ENCODE results near the gene ERVH48-1.

ERVH48-1 gene

GRCh38 chr21:42965211-42965560 is 39.8 kb upstream of the ERVH48-1 start:
- no peak for TF ChIP-seq EZH2 (optimal IDR thresholded peaks at IDR 0.05; ENCODE audit: low read depth, low read length)
- TF ChIP-seq, protein P1, sequence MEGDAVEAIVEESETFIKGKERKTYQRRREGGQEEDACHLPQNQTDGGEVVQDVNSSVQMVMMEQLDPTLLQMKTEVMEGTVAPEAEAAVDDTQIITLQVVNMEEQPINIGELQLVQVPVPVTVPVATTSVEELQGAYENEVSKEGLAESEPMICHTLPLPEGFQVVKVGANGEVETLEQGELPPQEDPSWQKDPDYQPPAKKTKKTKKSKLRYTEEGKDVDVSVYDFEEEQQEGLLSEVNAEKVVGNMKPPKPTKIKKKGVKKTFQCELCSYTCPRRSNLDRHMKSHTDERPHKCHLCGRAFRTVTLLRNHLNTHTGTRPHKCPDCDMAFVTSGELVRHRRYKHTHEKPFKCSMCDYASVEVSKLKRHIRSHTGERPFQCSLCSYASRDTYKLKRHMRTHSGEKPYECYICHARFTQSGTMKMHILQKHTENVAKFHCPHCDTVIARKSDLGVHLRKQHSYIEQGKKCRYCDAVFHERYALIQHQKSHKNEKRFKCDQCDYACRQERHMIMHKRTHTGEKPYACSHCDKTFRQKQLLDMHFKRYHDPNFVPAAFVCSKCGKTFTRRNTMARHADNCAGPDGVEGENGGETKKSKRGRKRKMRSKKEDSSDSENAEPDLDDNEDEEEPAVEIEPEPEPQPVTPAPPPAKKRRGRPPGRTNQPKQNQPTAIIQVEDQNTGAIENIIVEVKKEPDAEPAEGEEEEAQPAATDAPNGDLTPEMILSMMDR (IDR thresholded peaks at IDR 0.05; ENCODE audit: low read length), result no peak
- Histone ChIP-seq H4K20me1 (ENCODE audit: insufficient read depth, low read length) (no peaks in the 10 kb centered on the region), H3F3A (ENCODE audit: insufficient read depth, low read length) (no peaks in the 10 kb centered on the region), H3K9ac (ENCODE audit: low read length) (no peak overlapping the region), H2AFZ (ENCODE audit: low read length) (no peak overlapping the region), H3K4me1 (ENCODE audit: low read length) (no peaks in the 10 kb centered on the region), H3K79me2 (ENCODE audit: low read length) (no peaks in the 10 kb centered on the region), H3K27ac (ENCODE audit: low read length) (no peak overlapping the region), H3K36me3 (replicated peaks; ENCODE audit: insufficient read depth, low read length) (no peaks in the 10 kb centered on the region), H3K9me2 (replicated peaks; ENCODE audit: insufficient read depth, low read length) (no peaks in the 10 kb centered on the region), H3K4me3 (ENCODE audit: low read length) (no peak overlapping the region), H3K27me3 (replicated peaks; ENCODE audit: insufficient read depth, low read length) (no peaks in the 10 kb centered on the region), H3K9me3 (replicated peaks; ENCODE audit: insufficient read depth, low read length) (no peaks in the 10 kb centered on the region), H3K4me2 (ENCODE audit: low read depth, low read length) (no peak overlapping the region)
- no peak for DNase-seq

DNA sequence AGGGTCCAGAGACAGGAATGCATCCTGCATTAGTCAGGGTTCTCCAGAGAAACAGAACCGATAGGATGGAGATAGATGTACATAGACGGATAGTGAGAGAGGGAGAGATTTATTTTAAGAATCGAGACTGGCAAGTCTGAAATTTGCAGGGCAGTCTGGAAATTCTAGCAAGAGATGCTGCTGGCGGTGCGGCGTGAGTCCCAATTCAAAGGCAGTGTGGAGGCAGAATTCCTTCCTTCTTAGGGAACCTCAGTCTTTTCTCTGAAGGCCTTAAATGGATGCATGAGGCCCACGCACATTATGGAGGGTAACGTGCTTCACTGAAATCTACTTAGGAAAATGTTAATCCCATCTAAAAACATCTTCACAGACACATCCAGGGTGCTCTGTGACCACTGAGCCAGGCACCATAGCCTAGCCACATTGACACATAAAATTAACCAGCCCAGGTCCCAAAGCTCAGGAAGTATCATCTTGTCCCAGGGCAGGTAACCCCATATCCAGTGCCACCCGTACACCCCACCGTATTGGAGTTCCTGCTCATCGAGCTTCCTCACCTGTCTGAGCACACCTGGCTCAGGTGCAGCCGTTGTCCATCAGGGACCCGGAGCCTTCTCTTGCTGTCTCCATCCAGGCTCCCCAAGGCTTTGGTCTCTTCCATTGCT is 39.2 kb upstream of the ERVH48-1 start:
- no peak overlapping the region for H2AFZ ChIP-seq (ENCODE audit: low read length)
- no peaks in the 10 kb centered on the region for H3K36me3 ChIP-seq (replicated peaks; ENCODE audit: insufficient read depth, low read length)
- H3F3A ChIP-seq (ENCODE audit: insufficient read depth, low read length), result no peaks in the 10 kb centered on the region
- no peak overlapping the region for H3K9ac ChIP-seq (ENCODE audit: low read length)
- no peaks in the 10 kb centered on the region for H3K9me3 ChIP-seq (replicated peaks; ENCODE audit: insufficient read depth, low read length)
- no peak overlapping the region for H3K27ac ChIP-seq (ENCODE audit: low read length)
- H3K9me2 ChIP-seq (replicated peaks; ENCODE audit: insufficient read depth, low read length), result no peaks in the 10 kb centered on the region
- no peak overlapping the region for H3K4me3 ChIP-seq (ENCODE audit: low read length)
- no peak overlapping the region for H3K4me2 ChIP-seq (ENCODE audit: low read depth, low read length)
- no peaks in the 10 kb centered on the region for H3K27me3 ChIP-seq (replicated peaks; ENCODE audit: insufficient read depth, low read length)
- DNase-seq, result no peak
- H4K20me1 ChIP-seq (ENCODE audit: insufficient read depth, low read length), result no peaks in the 10 kb centered on the region
- TF ChIP-seq EZH2phosphoT487 (IDR thresholded peaks at IDR 0.05; ENCODE audit: low read length) (no peak), EZH2 (optimal IDR thresholded peaks at IDR 0.05; ENCODE audit: low read depth, low read length) (no peak)
- TF ChIP-seq, protein P1 (IDR thresholded peaks at IDR 0.05; ENCODE audit: low read length), result no peak
- H3K4me1 ChIP-seq (ENCODE audit: low read length), result no peaks in the 10 kb centered on the region
- H3K79me2 ChIP-seq (ENCODE audit: low read length), result no peaks in the 10 kb centered on the region

GRCh38 chr21:42964086-42964485 is 38.7 kb upstream of the ERVH48-1 start:
- no peak overlapping the region for H3K27ac ChIP-seq (ENCODE audit: low read length)
- TF ChIP-seq EZH2 (optimal IDR thresholded peaks at IDR 0.05; ENCODE audit: low read depth, low read length), result no peak
- TF ChIP-seq, protein P1 (IDR thresholded peaks at IDR 0.05; ENCODE audit: low read length), result no peak
- no peak for TF ChIP-seq EZH2phosphoT487 (IDR thresholded peaks at IDR 0.05; ENCODE audit: low read length)
- DNase-seq, result no peak
- H3K36me3 ChIP-seq (replicated peaks; ENCODE audit: insufficient read depth, low read length), result no peaks in the 10 kb centered on the region
- H3K27me3 ChIP-seq (replicated peaks; ENCODE audit: insufficient read depth, low read length), result no peaks in the 10 kb centered on the region
- H4K20me1 ChIP-seq (ENCODE audit: insufficient read depth, low read length), result no peaks in the 10 kb centered on the region
- H3K9me2 ChIP-seq (replicated peaks; ENCODE audit: insufficient read depth, low read length), result no peaks in the 10 kb centered on the region
- H3K9me3 ChIP-seq (replicated peaks; ENCODE audit: insufficient read depth, low read length), result no peaks in the 10 kb centered on the region
- H2AFZ ChIP-seq (ENCODE audit: low read length), result no peak overlapping the region
- H3K4me2 ChIP-seq (ENCODE audit: low read depth, low read length), result no peak overlapping the region
- H3K4me1 ChIP-seq (ENCODE audit: low read length), result no peaks in the 10 kb centered on the region
- H3K9ac ChIP-seq (ENCODE audit: low read length), result no peak overlapping the region
- no peak overlapping the region for H3K4me3 ChIP-seq (ENCODE audit: low read length)
- H3K79me2 ChIP-seq (ENCODE audit: low read length), result no peaks in the 10 kb centered on the region
- no peaks in the 10 kb centered on the region for H3F3A ChIP-seq (ENCODE audit: insufficient read depth, low read length)

All from MM.1S (cell line).